Measurements from ENCODE around the gene F11R.

DNA sequence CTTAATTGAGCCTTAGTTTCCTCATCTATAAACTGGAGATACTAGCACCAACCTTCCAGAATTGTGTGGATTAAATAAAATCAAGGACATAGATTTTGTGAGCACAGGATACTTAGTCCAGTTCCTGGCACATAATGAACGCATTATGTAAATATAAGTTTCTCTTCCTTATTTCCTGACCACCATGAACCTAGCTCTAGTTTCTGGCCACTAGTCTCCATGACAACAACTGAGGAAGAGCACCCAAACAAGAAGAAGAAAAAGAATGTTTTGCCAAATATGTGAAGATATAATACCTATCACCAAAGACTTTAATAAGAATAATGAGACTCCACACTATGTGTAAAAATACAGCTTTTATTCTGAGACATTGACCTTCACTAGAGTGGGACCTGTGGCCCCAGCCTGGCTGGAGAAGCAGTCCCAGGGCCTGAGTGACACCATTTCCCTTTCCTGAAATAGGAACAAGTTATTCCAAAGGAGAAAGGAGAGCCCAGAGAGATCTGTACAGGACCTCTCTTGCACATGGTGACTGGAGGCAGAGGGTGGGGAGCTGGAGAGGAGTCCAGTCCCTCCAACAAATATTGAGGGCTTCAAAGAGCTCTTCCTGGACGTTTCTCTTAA, 25.8 kb upstream of the F11R start:
- TF ChIP-seq, protein P1, sequence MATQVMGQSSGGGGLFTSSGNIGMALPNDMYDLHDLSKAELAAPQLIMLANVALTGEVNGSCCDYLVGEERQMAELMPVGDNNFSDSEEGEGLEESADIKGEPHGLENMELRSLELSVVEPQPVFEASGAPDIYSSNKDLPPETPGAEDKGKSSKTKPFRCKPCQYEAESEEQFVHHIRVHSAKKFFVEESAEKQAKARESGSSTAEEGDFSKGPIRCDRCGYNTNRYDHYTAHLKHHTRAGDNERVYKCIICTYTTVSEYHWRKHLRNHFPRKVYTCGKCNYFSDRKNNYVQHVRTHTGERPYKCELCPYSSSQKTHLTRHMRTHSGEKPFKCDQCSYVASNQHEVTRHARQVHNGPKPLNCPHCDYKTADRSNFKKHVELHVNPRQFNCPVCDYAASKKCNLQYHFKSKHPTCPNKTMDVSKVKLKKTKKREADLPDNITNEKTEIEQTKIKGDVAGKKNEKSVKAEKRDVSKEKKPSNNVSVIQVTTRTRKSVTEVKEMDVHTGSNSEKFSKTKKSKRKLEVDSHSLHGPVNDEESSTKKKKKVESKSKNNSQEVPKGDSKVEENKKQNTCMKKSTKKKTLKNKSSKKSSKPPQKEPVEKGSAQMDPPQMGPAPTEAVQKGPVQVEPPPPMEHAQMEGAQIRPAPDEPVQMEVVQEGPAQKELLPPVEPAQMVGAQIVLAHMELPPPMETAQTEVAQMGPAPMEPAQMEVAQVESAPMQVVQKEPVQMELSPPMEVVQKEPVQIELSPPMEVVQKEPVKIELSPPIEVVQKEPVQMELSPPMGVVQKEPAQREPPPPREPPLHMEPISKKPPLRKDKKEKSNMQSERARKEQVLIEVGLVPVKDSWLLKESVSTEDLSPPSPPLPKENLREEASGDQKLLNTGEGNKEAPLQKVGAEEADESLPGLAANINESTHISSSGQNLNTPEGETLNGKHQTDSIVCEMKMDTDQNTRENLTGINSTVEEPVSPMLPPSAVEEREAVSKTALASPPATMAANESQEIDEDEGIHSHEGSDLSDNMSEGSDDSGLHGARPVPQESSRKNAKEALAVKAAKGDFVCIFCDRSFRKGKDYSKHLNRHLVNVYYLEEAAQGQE (IDR thresholded peaks at IDR 0.05; ENCODE audit: low read depth, low read length), result no peak
- TF ChIP-seq POLR2AphosphoS5 (IDR thresholded peaks at IDR 0.05; ENCODE audit: low read length) (no peak), EZH2 (IDR thresholded peaks at IDR 0.05; ENCODE audit: borderline replicate concordance, control insufficient read depth, low read depth, low read length) (no peak), ZNF207 (IDR thresholded peaks at IDR 0.05; ENCODE audit: borderline replicate concordance) (no peak), CEBPB (IDR thresholded peaks at IDR 0.05; ENCODE audit: borderline replicate concordance in 1 of 2, low read depth in 2 of 2, low read length in 2 of 2) (no peak), TAF1 (IDR thresholded peaks at IDR 0.05; ENCODE audit: borderline replicate concordance, low read depth, low read length) (no peak), CHD2 (IDR thresholded peaks at IDR 0.05; ENCODE audit: borderline replicate concordance, low read depth, low read length) (0 out of 2 replicates have a peak, but pooled peaks have one; percentile 22), IKZF2 (IDR thresholded peaks at IDR 0.05) (peak; percentile 52 to 53; a peak in 2 of 4 replicates), GABPA (IDR thresholded peaks at IDR 0.05; ENCODE audit: low read depth) (no peak)
- TF ChIP-seq, protein P2, sequence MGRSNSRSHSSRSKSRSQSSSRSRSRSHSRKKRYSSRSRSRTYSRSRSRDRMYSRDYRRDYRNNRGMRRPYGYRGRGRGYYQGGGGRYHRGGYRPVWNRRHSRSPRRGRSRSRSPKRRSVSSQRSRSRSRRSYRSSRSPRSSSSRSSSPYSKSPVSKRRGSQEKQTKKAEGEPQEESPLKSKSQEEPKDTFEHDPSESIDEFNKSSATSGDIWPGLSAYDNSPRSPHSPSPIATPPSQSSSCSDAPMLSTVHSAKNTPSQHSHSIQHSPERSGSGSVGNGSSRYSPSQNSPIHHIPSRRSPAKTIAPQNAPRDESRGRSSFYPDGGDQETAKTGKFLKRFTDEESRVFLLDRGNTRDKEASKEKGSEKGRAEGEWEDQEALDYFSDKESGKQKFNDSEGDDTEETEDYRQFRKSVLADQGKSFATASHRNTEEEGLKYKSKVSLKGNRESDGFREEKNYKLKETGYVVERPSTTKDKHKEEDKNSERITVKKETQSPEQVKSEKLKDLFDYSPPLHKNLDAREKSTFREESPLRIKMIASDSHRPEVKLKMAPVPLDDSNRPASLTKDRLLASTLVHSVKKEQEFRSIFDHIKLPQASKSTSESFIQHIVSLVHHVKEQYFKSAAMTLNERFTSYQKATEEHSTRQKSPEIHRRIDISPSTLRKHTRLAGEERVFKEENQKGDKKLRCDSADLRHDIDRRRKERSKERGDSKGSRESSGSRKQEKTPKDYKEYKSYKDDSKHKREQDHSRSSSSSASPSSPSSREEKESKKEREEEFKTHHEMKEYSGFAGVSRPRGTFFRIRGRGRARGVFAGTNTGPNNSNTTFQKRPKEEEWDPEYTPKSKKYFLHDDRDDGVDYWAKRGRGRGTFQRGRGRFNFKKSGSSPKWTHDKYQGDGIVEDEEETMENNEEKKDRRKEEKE (IDR thresholded peaks at IDR 0.05), result no peak
- TF ChIP-seq, protein P3, sequence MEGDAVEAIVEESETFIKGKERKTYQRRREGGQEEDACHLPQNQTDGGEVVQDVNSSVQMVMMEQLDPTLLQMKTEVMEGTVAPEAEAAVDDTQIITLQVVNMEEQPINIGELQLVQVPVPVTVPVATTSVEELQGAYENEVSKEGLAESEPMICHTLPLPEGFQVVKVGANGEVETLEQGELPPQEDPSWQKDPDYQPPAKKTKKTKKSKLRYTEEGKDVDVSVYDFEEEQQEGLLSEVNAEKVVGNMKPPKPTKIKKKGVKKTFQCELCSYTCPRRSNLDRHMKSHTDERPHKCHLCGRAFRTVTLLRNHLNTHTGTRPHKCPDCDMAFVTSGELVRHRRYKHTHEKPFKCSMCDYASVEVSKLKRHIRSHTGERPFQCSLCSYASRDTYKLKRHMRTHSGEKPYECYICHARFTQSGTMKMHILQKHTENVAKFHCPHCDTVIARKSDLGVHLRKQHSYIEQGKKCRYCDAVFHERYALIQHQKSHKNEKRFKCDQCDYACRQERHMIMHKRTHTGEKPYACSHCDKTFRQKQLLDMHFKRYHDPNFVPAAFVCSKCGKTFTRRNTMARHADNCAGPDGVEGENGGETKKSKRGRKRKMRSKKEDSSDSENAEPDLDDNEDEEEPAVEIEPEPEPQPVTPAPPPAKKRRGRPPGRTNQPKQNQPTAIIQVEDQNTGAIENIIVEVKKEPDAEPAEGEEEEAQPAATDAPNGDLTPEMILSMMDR (IDR thresholded peaks at IDR 0.05 in 2 of 3, conservative IDR thresholded peaks at IDR 0.05 in 1 of 3; ENCODE audit: control insufficient read depth in 2 of 3, extremely low read depth in 1 of 3, insufficient read depth in 1 of 3, low read depth in 3 of 3, low read length in 3 of 3), result no peak
- TF ChIP-seq, protein P4, sequence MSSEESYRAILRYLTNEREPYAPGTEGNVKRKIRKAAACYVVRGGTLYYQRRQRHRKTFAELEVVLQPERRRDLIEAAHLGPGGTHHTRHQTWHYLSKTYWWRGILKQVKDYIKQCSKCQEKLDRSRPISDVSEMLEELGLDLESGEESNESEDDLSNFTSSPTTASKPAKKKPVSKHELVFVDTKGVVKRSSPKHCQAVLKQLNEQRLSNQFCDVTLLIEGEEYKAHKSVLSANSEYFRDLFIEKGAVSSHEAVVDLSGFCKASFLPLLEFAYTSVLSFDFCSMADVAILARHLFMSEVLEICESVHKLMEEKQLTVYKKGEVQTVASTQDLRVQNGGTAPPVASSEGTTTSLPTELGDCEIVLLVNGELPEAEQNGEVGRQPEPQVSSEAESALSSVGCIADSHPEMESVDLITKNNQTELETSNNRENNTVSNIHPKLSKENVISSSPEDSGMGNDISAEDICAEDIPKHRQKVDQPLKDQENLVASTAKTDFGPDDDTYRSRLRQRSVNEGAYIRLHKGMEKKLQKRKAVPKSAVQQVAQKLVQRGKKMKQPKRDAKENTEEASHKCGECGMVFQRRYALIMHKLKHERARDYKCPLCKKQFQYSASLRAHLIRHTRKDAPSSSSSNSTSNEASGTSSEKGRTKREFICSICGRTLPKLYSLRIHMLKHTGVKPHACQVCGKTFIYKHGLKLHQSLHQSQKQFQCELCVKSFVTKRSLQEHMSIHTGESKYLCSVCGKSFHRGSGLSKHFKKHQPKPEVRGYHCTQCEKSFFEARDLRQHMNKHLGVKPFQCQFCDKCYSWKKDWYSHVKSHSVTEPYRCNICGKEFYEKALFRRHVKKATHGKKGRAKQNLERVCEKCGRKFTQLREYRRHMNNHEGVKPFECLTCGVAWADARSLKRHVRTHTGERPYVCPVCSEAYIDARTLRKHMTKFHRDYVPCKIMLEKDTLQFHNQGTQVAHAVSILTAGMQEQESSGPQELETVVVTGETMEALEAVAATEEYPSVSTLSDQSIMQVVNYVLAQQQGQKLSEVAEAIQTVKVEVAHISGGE (CRISPR knock-in tag; IDR thresholded peaks at IDR 0.05), result no peak

All from GM12878 (cell line).